T-helper 17 cell (primary cell): Measurements from ENCODE around the gene ST8SIA1. TPM values are rescaled to one million over a fixed set of nuclear protein-coding genes. Genes with fewer than 3 reads are reported as not detected.
"Not testable (repeated sequence)": the region's sequence is repeated elsewhere in the genome, so short reads cannot be mapped to it uniquely, and the experiment has no call there.

ENCODE experiments used
- ATAC-seq: fragments of 150-1000 bp; cut with Tn5 transposase; 2 replicates; pipeline ENCODE4 v1.10.0; 2021; ENCODE audit warnings: mild to moderate bottlenecking, moderate library complexity
- DNase-seq, 3 donors: peaks; one replicate each; pipeline versions ENCODE4 v3.0.0 to v3.0.0-alpha.2; 2020 to 2021
- H3K9me3 ChIP-seq: one replicate; pipeline ENCODE4 v1.7.0; 2013; ENCODE audit warnings: low read length, mild to moderate bottlenecking; ENCODE audit not compliant: control insufficient read depth, poor library complexity, severe bottlenecking
- H3K27ac Mint-ChIP-seq: one replicate; pipeline ENCODE4 v1.8.0; 2022; ENCODE audit warnings: mild to moderate bottlenecking, moderate library complexity, mixed read lengths
- H3K27me3 Mint-ChIP-seq: one replicate; pipeline ENCODE4 v1.8.0; 2022; ENCODE audit warnings: mixed read lengths
- H3K36me3 Mint-ChIP-seq: one replicate; pipeline ENCODE4 v1.8.0; 2022; ENCODE audit warnings: low read depth, mixed read lengths
- H3K4me1 Mint-ChIP-seq: one replicate; pipeline ENCODE4 v1.8.0; 2022; ENCODE audit warnings: mild to moderate bottlenecking, mixed read lengths
- H3K4me3 Mint-ChIP-seq: one replicate; pipeline ENCODE4 v1.8.0; 2022; ENCODE audit warnings: mild to moderate bottlenecking, moderate library complexity, mixed read lengths
- total RNA-seq, 4 donors: library from RNA in 2 of 4; stranded (reverse) in 2 of 4; gene quantifications; one replicate each; pipeline ENCODE4 v1.2.3 and lab custom pipeline; 2022 to 2026

ST8SIA1 gene
- total RNA-seq, 2 donors from 2014 or later: 7.6 to 13.9 TPM

GRCh38 chr12:22204391-22204790 is 130.1 kb downstream of the ST8SIA1 start:
- Mint-ChIP-seq H3K27me3 (no peaks in the 10 kb centered on the region), H3K27ac (no peak overlapping the region), H3K36me3 (peaks cover 7% of the 10 kb centered on the region), H3K4me3 (no peak overlapping the region), H3K4me1 (peaks cover 10% of the 10 kb centered on the region)
- ATAC-seq (no peak), DNase-seq (no peak)
- H3K9me3 ChIP-seq: no peaks in the 10 kb centered on the region

GRCh38 chr12:22202847-22203246 is 131.7 kb downstream of the ST8SIA1 start:
- Mint-ChIP-seq H3K4me1 (peaks cover 8% of the 10 kb centered on the region), H3K4me3 (no peak overlapping the region), H3K36me3 (peaks cover 7% of the 10 kb centered on the region), H3K27ac (no peak overlapping the region), H3K27me3 (no peaks in the 10 kb centered on the region)
- no peaks in the 10 kb centered on the region for H3K9me3 ChIP-seq
- no peak for ATAC-seq
- no peak for DNase-seq

- H3K27ac Mint-ChIP-seq: no peak overlapping the region
- no peak for DNase-seq
- H3K27me3 Mint-ChIP-seq: no peaks in the 10 kb centered on the region
- no peaks in the 10 kb centered on the region for H3K4me1 Mint-ChIP-seq
- no peak for ATAC-seq
- H3K4me3 Mint-ChIP-seq: no peak overlapping the region
- H3K36me3 Mint-ChIP-seq: peaks cover 5% of the 10 kb centered on the region
- H3K9me3 ChIP-seq: no peaks in the 10 kb centered on the region
Measured at GRCh38 chr12:22201101-22201500, 133.4 kb downstream of the ST8SIA1 start.

GRCh38 chr12:22196236-22196635 is 138.3 kb downstream of the ST8SIA1 start:
- Mint-ChIP-seq H3K36me3 (no peaks in the 10 kb centered on the region), H3K27me3 (no peaks in the 10 kb centered on the region), H3K4me1 (no peaks in the 10 kb centered on the region), H3K4me3 (no peak overlapping the region), H3K27ac (peak overlapping the region; percentile 27)
- no peaks in the 10 kb centered on the region for H3K9me3 ChIP-seq
- DNase-seq (no peak), ATAC-seq (no peak)

- Mint-ChIP-seq H3K36me3 (no peaks in the 10 kb centered on the region), H3K27me3 (no peaks in the 10 kb centered on the region), H3K4me1 (peaks cover 2% of the 10 kb centered on the region), H3K4me3 (no peak overlapping the region), H3K27ac (no peak overlapping the region)
- DNase-seq (no peak), ATAC-seq (no peak)
- no peaks in the 10 kb centered on the region for H3K9me3 ChIP-seq
Measured at GRCh38 chr12:22190969-22191368, 143.5 kb downstream of the ST8SIA1 start.

GRCh38 chr12:22188431-22188830 is 146.1 kb downstream of the ST8SIA1 start:
- Mint-ChIP-seq H3K27ac (no peak overlapping the region), H3K4me1 (peaks cover 2% of the 10 kb centered on the region), H3K36me3 (no peaks in the 10 kb centered on the region), H3K27me3 (no peaks in the 10 kb centered on the region), H3K4me3 (no peak overlapping the region)
- H3K9me3 ChIP-seq: no peaks in the 10 kb centered on the region
- ATAC-seq (no peak), DNase-seq (no peak)

- H3K4me3 Mint-ChIP-seq: no peak overlapping the region
- DNase-seq (no peak), ATAC-seq (no peak)
- no peaks in the 10 kb centered on the region for H3K36me3 Mint-ChIP-seq
- H3K4me1 Mint-ChIP-seq: no peaks in the 10 kb centered on the region
- no peak overlapping the region for H3K27ac Mint-ChIP-seq
- no peaks in the 10 kb centered on the region for H3K9me3 ChIP-seq
- no peaks in the 10 kb centered on the region for H3K27me3 Mint-ChIP-seq
Measured at GRCh38 chr12:22180705-22181104, 153.8 kb downstream of the ST8SIA1 start.

GRCh38 chr12:22173177-22173576 is 161.3 kb downstream of the ST8SIA1 start:
- H3K4me3 Mint-ChIP-seq: no peak overlapping the region
- peaks cover 9% of the 10 kb centered on the region for H3K27me3 Mint-ChIP-seq
- H3K4me1 Mint-ChIP-seq: peaks cover 3% of the 10 kb centered on the region
- H3K36me3 Mint-ChIP-seq: no peaks in the 10 kb centered on the region
- ATAC-seq (no peak), DNase-seq (no peak)
- H3K27ac Mint-ChIP-seq: no peak overlapping the region
- H3K9me3 ChIP-seq: no peaks in the 10 kb centered on the region

- peaks cover 9% of the 10 kb centered on the region for H3K27me3 Mint-ChIP-seq
- DNase-seq (no peak), ATAC-seq (no peak)
- no peak overlapping the region for H3K27ac Mint-ChIP-seq
- H3K4me3 Mint-ChIP-seq: no peak overlapping the region
- H3K9me3 ChIP-seq: no peaks in the 10 kb centered on the region
- no peaks in the 10 kb centered on the region for H3K36me3 Mint-ChIP-seq
- H3K4me1 Mint-ChIP-seq: peaks cover 8% of the 10 kb centered on the region
Measured at GRCh38 chr12:22172501-22172900, 162.0 kb downstream of the ST8SIA1 start.

- Mint-ChIP-seq H3K27me3 (peaks cover 9% of the 10 kb centered on the region), H3K27ac (no peak overlapping the region), H3K36me3 (no peaks in the 10 kb centered on the region), H3K4me3 (no peak overlapping the region), H3K4me1 (peaks cover 9% of the 10 kb centered on the region)
- H3K9me3 ChIP-seq: no peaks in the 10 kb centered on the region
- DNase-seq (no peak), ATAC-seq (no peak)
Measured at GRCh38 chr12:22169376-22169775, 165.1 kb downstream of the ST8SIA1 start.

- H3K4me3 Mint-ChIP-seq: peak overlapping the region; percentile 80
Measured at GRCh38 chr12:22164139-22164538, 170.4 kb downstream of the ST8SIA1 start.

GRCh38 chr12:22163594-22163993 is 170.9 kb downstream of the ST8SIA1 start:
- no peaks in the 10 kb centered on the region for H3K9me3 ChIP-seq
- H3K27me3 Mint-ChIP-seq: no peaks in the 10 kb centered on the region
- H3K4me1 Mint-ChIP-seq: peaks cover 39% of the 10 kb centered on the region
- peaks cover 2% of the 10 kb centered on the region for H3K36me3 Mint-ChIP-seq
- H3K4me3 Mint-ChIP-seq: no peak overlapping the region
- DNase-seq (no peak), ATAC-seq (peak; percentile 55)
- H3K27ac Mint-ChIP-seq: peak overlapping the region; percentile 93

More at GRCh38 chr12:22164139-22164538, 170.4 kb downstream of the ST8SIA1 start:
- no peaks in the 10 kb centered on the region for H3K9me3 ChIP-seq
- Mint-ChIP-seq H3K4me1 (peaks cover 36% of the 10 kb centered on the region), H3K27me3 (no peaks in the 10 kb centered on the region), H3K27ac (peak overlapping the region; percentile 93), H3K36me3 (peaks cover 2% of the 10 kb centered on the region)
- DNase-seq (no peak), ATAC-seq (peak; percentile 80)

- H3K27me3 Mint-ChIP-seq: no peaks in the 10 kb centered on the region
- H3K27ac Mint-ChIP-seq: peak overlapping the region; percentile 51
- H3K4me1 Mint-ChIP-seq: peaks cover 33% of the 10 kb centered on the region
- peak overlapping the region; percentile 43 for H3K4me3 Mint-ChIP-seq
- H3K36me3 Mint-ChIP-seq: peaks cover 2% of the 10 kb centered on the region
- no peaks in the 10 kb centered on the region for H3K9me3 ChIP-seq
- ATAC-seq (peak; percentile 55), DNase-seq (no peak)
Measured at GRCh38 chr12:22160396-22161003, 174.0 kb downstream of the ST8SIA1 start.

GRCh38 chr12:22149286-22149685 is 185.2 kb downstream of the ST8SIA1 start:
- not testable (repeated sequence) for DNase-seq, H3K9me3 ChIP-seq, H3K4me1 Mint-ChIP-seq, H3K36me3 Mint-ChIP-seq, H3K27me3 Mint-ChIP-seq, H3K27ac Mint-ChIP-seq, ATAC-seq, H3K4me3 Mint-ChIP-seq
